HG03095 (cell line): Measurements from ENCODE around the gene GPRC5C.

ENCODE experiments used
- ATAC-seq: cut with Tn5 transposase; IDR thresholded peaks from one replicate; pipeline ENCODE4 v1.9.1; 2021; ENCODE audit warnings: moderate library complexity; ENCODE audit not compliant: unreplicated experiment

The GPRC5C gene, protein sequence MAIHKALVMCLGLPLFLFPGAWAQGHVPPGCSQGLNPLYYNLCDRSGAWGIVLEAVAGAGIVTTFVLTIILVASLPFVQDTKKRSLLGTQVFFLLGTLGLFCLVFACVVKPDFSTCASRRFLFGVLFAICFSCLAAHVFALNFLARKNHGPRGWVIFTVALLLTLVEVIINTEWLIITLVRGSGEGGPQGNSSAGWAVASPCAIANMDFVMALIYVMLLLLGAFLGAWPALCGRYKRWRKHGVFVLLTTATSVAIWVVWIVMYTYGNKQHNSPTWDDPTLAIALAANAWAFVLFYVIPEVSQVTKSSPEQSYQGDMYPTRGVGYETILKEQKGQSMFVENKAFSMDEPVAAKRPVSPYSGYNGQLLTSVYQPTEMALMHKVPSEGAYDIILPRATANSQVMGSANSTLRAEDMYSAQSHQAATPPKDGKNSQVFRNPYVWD

GRCh38 chr17:74431568-74432423, at the start of gene GPRC5C:
Gene GPRC5C, plus strand, starts transcription at chr17:74432088. Its CDS starts 7,689 bp downstream, at chr17:74439777.
- no peak for ATAC-seq

DNA sequence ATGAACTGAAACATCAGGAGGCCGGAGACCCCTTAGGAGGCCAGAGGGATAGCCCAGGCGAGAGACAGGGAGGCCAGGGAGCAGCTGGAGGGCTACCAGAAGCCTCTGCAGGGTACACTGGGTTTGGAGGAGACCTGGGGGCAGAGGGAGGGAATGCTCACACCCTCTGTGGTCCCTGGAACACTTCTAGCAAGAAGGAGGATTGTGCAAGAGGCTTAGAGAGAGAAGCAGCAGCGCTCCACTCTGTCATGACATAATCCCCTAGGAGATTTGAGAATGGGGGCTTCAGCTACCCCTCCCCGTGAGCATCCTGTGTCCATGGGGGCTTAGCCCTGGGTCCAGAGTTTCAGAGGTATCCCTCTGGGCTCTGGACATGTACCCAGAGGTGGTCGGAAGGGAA, 48.7 kb upstream of the GPRC5C start:
- no peak for ATAC-seq

- no peak for ATAC-seq
Measured at GRCh38 chr17:74385201-74385600, 46.7 kb upstream of the GPRC5C start.

GRCh38 chr17:74386386-74386785, 45.5 kb upstream of the GPRC5C start:
- ATAC-seq, result no peak

- no peak for ATAC-seq
Measured at GRCh38 chr17:74387365-74388218, 44.3 kb upstream of the GPRC5C start.

DNA sequence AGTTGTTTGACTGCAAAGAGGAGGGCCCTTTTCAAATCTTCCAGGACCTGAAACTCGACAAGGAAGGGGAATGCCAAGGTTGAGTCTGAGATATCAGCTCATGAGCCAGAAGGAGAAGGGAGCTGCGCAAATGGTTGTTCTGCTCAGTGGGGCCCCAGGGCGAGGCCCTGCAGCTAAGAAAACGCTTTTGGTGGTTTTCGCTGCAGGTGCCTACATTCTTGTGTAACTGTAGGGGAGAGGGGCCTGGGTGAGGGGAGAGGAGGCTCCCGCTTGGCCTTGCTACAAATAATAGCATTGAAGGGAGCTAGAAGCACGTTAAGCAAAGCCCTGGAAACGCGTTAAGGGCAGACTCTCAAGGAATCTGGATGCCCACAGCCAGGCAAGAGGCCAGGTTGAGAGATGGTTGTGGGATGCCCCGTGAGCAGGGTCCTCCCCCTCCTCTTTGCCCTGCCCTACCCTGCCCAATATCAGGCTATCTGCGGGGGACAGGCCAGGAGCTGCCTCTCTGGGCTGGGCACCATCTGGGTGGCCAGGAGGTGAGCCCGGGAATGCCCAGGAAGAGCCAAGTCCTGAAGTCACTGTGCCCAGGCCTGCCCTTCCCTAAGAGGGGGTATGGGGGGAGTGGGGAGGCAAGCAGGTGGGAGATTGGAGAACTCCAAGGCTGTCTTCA, 42.7 kb upstream of the GPRC5C start:
- ATAC-seq, result no peak

- ATAC-seq, result no peak
Measured at GRCh38 chr17:74389937-74390679, 41.8 kb upstream of the GPRC5C start.

- no peak for ATAC-seq
Measured at GRCh38 chr17:74390680-74391653, 40.9 kb upstream of the GPRC5C start.

DNA sequence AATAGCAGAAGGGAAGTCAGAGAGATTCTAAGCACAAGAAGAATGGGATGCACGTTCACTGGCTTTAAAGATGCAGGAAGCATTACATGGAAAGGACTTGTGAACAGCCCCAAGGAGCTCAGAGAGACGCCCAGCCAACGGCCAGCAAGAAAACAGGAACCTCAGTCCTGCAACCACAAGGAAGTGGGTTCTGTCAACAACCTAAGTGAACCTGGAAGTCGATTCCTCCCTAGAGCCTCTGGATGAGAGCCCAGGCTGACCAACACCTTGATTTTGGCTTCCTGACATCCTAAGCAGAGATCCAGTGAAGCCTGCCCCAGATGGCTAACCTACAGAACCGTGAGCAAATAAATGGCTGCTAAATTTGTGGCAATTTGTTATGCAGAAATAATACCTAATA, 40.1 kb upstream of the GPRC5C start:
- no peak for ATAC-seq

- ATAC-seq, result no peak
Measured at GRCh38 chr17:74392848-74393247, 39.0 kb upstream of the GPRC5C start.

- no peak for ATAC-seq
Measured at GRCh38 chr17:74393346-74393942, 38.4 kb upstream of the GPRC5C start.

GRCh38 chr17:74394275-74394950, 37.5 kb upstream of the GPRC5C start:
- ATAC-seq, result no peak

GRCh38 chr17:74394977-74395376, 36.9 kb upstream of the GPRC5C start:
- no peak for ATAC-seq

GRCh38 chr17:74396567-74396966, 35.3 kb upstream of the GPRC5C start:
- no peak for ATAC-seq

- no peak for ATAC-seq
Measured at GRCh38 chr17:74402048-74402447, 29.8 kb upstream of the GPRC5C start.

DNA sequence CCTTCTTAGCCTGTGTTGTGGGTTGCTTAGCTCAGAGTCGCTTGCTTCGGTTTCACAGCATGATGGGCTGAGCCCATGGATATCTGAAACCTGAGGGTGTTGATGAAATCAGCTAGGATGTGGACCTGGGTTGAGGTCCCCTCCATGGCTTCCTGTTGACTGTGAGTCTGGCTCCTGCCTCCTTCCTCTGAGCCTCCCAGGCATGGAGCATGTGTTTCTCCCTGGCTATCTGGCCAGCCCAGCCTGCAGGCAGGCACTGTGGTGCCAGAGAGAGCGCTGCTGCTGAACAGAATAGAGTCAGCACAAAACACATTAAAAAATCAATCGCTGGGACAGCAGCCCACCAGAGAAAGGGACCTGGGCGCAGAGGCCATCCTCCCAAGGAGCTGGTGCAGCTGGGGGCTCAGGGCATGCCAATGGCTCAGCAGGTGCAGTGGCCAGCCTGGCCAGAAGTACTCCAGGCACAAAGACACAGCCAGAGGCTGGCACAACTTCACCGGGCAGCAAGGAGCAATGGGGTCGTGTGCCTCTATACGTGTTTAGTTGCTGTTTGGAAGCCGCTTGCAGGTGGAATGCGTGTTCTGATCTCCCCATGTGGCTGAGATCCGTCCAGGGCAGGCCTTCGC, 28.3 kb upstream of the GPRC5C start:
- no peak for ATAC-seq

- no peak for ATAC-seq
Measured at GRCh38 chr17:74404218-74404617, 27.7 kb upstream of the GPRC5C start.
